Smooth muscle cell (in vitro differentiated cells): ENCODE measurements around the gene SWAP70. TPM values are rescaled to one million over a fixed set of nuclear protein-coding genes. Genes with fewer than 3 reads are reported as not detected.

Experiments used
- DNase-seq: peaks from one replicate; lab custom pipeline; 2025; ENCODE audit not compliant: unreplicated experiment; lab: John Stamatoyannopoulos, UW
- H2AFZ ChIP-seq: fragments of 200-600 bp; sonication (generic); 2 replicates; pipeline ENCODE4 v1.6.0; 2016; ENCODE audit warnings: antibody characterized with exemption, low read depth, mild to moderate bottlenecking
- H3F3A ChIP-seq: fragments of 200-600 bp; sonication (generic); 2 replicates; pipeline ENCODE4 v1.6.0; 2017; ENCODE audit warnings: antibody characterized with exemption, low read depth
- H3K27ac ChIP-seq: fragments of 200-600 bp; sonication (generic); 2 replicates; pipeline ENCODE4 v1.5.1; 2016; ENCODE audit warnings: low read depth, mild to moderate bottlenecking
- H3K27me3 ChIP-seq: fragments of 200-600 bp; sonication (generic); 2 replicates; pipeline ENCODE4 v1.6.1; 2016; ENCODE audit warnings: low read depth, mild to moderate bottlenecking
- H3K36me3 ChIP-seq: fragments of 200-600 bp; sonication (generic); 2 replicates; pipeline ENCODE4 v1.5.1; 2016; ENCODE audit warnings: low read depth
- H3K4me1 ChIP-seq: fragments of 200-600 bp; sonication (generic); 2 replicates; pipeline ENCODE4 v1.5.1; 2016; ENCODE audit warnings: low read depth
- H3K4me2 ChIP-seq: fragments of 200-600 bp; sonication (generic); 2 replicates; pipeline ENCODE4 v1.6.0; 2016; ENCODE audit warnings: mild to moderate bottlenecking
- H3K4me3 ChIP-seq: fragments of 200-600 bp; sonication (generic); 2 replicates; pipeline ENCODE4 v1.5.1; 2016; ENCODE audit warnings: mild to moderate bottlenecking
- H3K79me2 ChIP-seq: fragments of 200-600 bp; sonication (generic); 2 replicates; pipeline ENCODE4 v1.6.0; 2016; ENCODE audit warnings: low read depth, mild to moderate bottlenecking
- H3K9ac ChIP-seq: fragments of 200-600 bp; sonication (generic); 2 replicates; pipeline ENCODE4 v1.6.0; 2016; ENCODE audit warnings: low read depth
- H3K9me3 ChIP-seq: fragments of 200-600 bp; sonication (generic); replicated peaks from 2 replicates; pipeline ENCODE4 v1.5.1; 2016; ENCODE audit warnings: low read depth
- H4K20me1 ChIP-seq: fragments of 200-600 bp; sonication (generic); 2 replicates; pipeline ENCODE4 v1.6.0; 2016; ENCODE audit warnings: low read depth
- CTCF ChIP-seq: fragments of 200-600 bp; sonication (generic); IDR thresholded peaks from 2 replicates; pipeline ENCODE4 v1.5.1; 2017; ENCODE audit warnings: borderline replicate concordance, mild to moderate bottlenecking, antibody characterized with exemption; ENCODE audit not compliant: insufficient read depth, poor library complexity, severe bottlenecking
- WGBS: methylation state at CpG from one replicate; pipeline ENCODE4 v1.1.7; 2016; ENCODE audit warnings: low lambda C conversion rate; 5-methylcytosine and 5-hydroxymethylcytosine counted together
- polyA plus RNA-seq: library from polyadenylated mRNA; unstranded; fragments of >200 nt; fragmentation: Nextera tagmentation; extraction: Ambion mirVana; gene quantifications from 2 replicates; pipeline ENCODE4 v1.2.1, GENCODE V29; 2016
- total RNA-seq: library from RNA; depleted of rRNA; stranded (reverse); fragments of >200 nt; gene quantifications from 2 replicates; pipeline ENCODE4 v1.2.3, GENCODE V29; 2014

SWAP70 gene
- total and polyA plus RNA-seq, 2 experiments from 2014 or later: 15.4 to 17.8 TPM

GRCh38 chr11:9736365-9736764 lies 72.5 kb downstream of the SWAP70 start:
- Histone ChIP-seq H3F3A (peaks cover 11% of the 10 kb centered on the region), H3K9me3 (no peaks in the 10 kb centered on the region), H3K4me2 (no peak overlapping the region), H3K27ac (no peak overlapping the region), H3K27me3 (no peaks in the 10 kb centered on the region), H4K20me1 (no peaks in the 10 kb centered on the region), H3K4me1 (peaks cover 6% of the 10 kb centered on the region), H3K4me3 (no peak overlapping the region), H3K36me3 (peaks cover 24% of the 10 kb centered on the region), H2AFZ (no peak overlapping the region), H3K9ac (no peak overlapping the region), H3K79me2 (no peaks in the 10 kb centered on the region)
- WGBS: 98% methylated on average over 2 of the region's 2 CpGs
- no peak for TF ChIP-seq CTCF
- no peak for DNase-seq

- Histone ChIP-seq H3K4me1 (peaks cover 6% of the 10 kb centered on the region), H2AFZ (no peak overlapping the region), H3K4me3 (no peak overlapping the region), H3K36me3 (peaks cover 24% of the 10 kb centered on the region), H3K27me3 (no peaks in the 10 kb centered on the region), H3K27ac (no peak overlapping the region), H3K9me3 (no peaks in the 10 kb centered on the region), H3K9ac (no peak overlapping the region), H3K79me2 (no peaks in the 10 kb centered on the region), H3K4me2 (no peak overlapping the region), H3F3A (peaks cover 11% of the 10 kb centered on the region), H4K20me1 (no peaks in the 10 kb centered on the region)
- WGBS: 86% methylated on average over 3 of the region's 3 CpGs
- no peak for TF ChIP-seq CTCF
- DNase-seq: no peak
Observed at GRCh38 chr11:9738116-9738515, 74.2 kb downstream of the SWAP70 start.

GRCh38 chr11:9738707-9739106 lies 74.8 kb downstream of the SWAP70 start:
- Histone ChIP-seq H3K9me3 (no peaks in the 10 kb centered on the region), H3F3A (peaks cover 11% of the 10 kb centered on the region), H3K9ac (no peak overlapping the region), H3K36me3 (peaks cover 20% of the 10 kb centered on the region), H3K4me1 (peaks cover 6% of the 10 kb centered on the region), H3K27me3 (no peaks in the 10 kb centered on the region), H3K4me2 (no peak overlapping the region), H4K20me1 (no peaks in the 10 kb centered on the region), H3K27ac (peak overlapping the region; percentile 90), H3K79me2 (no peaks in the 10 kb centered on the region), H2AFZ (no peak overlapping the region), H3K4me3 (no peak overlapping the region)
- WGBS: 100% methylated on average over 1 of the region's 1 CpG
- TF ChIP-seq CTCF: no peak
- no peak for DNase-seq

GRCh38 chr11:9739123-9739900 lies 75.4 kb downstream of the SWAP70 start:
- Histone ChIP-seq H3K79me2 (no peaks in the 10 kb centered on the region), H3F3A (peaks cover 11% of the 10 kb centered on the region), H3K27me3 (no peaks in the 10 kb centered on the region), H3K4me3 (no peak overlapping the region), H3K4me2 (peak overlapping the region; percentile 45), H3K9me3 (no peaks in the 10 kb centered on the region), H3K27ac (peak overlapping the region; percentile 90), H3K9ac (no peak overlapping the region), H3K36me3 (peaks cover 15% of the 10 kb centered on the region), H4K20me1 (no peaks in the 10 kb centered on the region), H3K4me1 (peaks cover 6% of the 10 kb centered on the region), H2AFZ (no peak overlapping the region)
- WGBS: 71% methylated on average over 4 of the region's 4 CpGs
- no peak for DNase-seq
- no peak for TF ChIP-seq CTCF
